Spleen (tissue), 7 donors: ENCODE data around the gene TSPYL6.

Source experiments
- CTCF ChIP-seq, 11 experiments: fragments of 200-600 bp in 7 of 11; fragments of 450-650 bp in 4 of 11; sonication (generic) in 4 of 11; IDR thresholded peaks in 8 of 11; conservative IDR thresholded peaks in 3 of 11; 1 replicate in 7 of 11; 2 replicates in 4 of 11; pipeline versions ENCODE4 v1.4.0 to v1.8.0; 2016 to 2021; ENCODE audit warnings: antibody characterized with exemption in 11 of 11, inconsistent platforms in 4 of 11, mild to moderate bottlenecking in 1 of 11
- POLR2A ChIP-seq, 3 donors: fragments of 450-650 bp; IDR thresholded peaks; one replicate each; pipeline ENCODE4 v1.5.1; 2017; ENCODE audit warnings: antibody characterized with exemption in 3 of 3, mild to moderate bottlenecking in 1 of 3
- donor health status: DM: no; HTN: no; CAD: no; lungs with moderate emphysema.
- donor health status: DM: no; HTN: no; CAD: no.
- donor health status: DM: no; HTN: no; CAD: no.

GRCh38 chr2:54262015-54262765 is 6.2 kb upstream of the TSPYL6 start:
- TF ChIP-seq POLR2A (IDR thresholded peaks at IDR 0.05) (no peak), CTCF (IDR thresholded peaks at IDR 0.05 in 8 of 11, conservative IDR thresholded peaks at IDR 0.05 in 3 of 11) (no peak)
